Loucy (cell line): Measurements from ENCODE around the gene UBTD2.
"Not testable (repeated sequence)": the region's sequence is repeated elsewhere in the genome, so short reads cannot be mapped to it uniquely, and the experiment has no call there.

ENCODE experiments used
- H2AFZ ChIP-seq: fragments of 200-600 bp; sonication (generic); 2 replicates; pipeline ENCODE4 v1.6.0; 2016; ENCODE audit warnings: antibody characterized with exemption, mild to moderate bottlenecking, low read length, moderate library complexity
- H3F3A ChIP-seq: fragments of 200-600 bp; 2 replicates; pipeline ENCODE4 v1.6.0; 2016; ENCODE audit warnings: antibody characterized with exemption, low read depth, mild to moderate bottlenecking
- H3K27me3 ChIP-seq: fragments of 200-600 bp; sonication (generic); 2 replicates; pipeline ENCODE4 v1.6.1; 2014; ENCODE audit warnings: low read length, mild to moderate bottlenecking; ENCODE audit not compliant: insufficient read depth, poor library complexity, severe bottlenecking
- H3K36me3 ChIP-seq: fragments of 200-600 bp; sonication (generic); 2 replicates; pipeline ENCODE4 v1.6.1; 2016; ENCODE audit warnings: low read length; ENCODE audit not compliant: insufficient read depth
- H3K4me1 ChIP-seq: fragments of 200-600 bp; sonication (generic); 2 replicates; pipeline ENCODE4 v1.5.1; 2014; ENCODE audit warnings: low read length, mild to moderate bottlenecking; ENCODE audit not compliant: insufficient read depth, poor library complexity, severe bottlenecking
- H3K4me2 ChIP-seq: fragments of 200-600 bp; sonication (generic); 2 replicates; pipeline ENCODE4 v1.6.0; 2014; ENCODE audit warnings: antibody characterized with exemption, low read length, low read depth, mild to moderate bottlenecking; ENCODE audit not compliant: poor library complexity, severe bottlenecking
- H3K4me3 ChIP-seq: fragments of 200-600 bp; sonication (generic); 2 replicates; pipeline ENCODE4 v1.5.1; 2014; ENCODE audit warnings: low read length, mild to moderate bottlenecking, mixed read lengths; ENCODE audit not compliant: poor library complexity, severe bottlenecking
- H3K79me2 ChIP-seq: fragments of 200-600 bp; sonication (generic); 2 replicates; pipeline ENCODE4 v1.6.1; 2014; ENCODE audit warnings: low read length; ENCODE audit not compliant: insufficient read depth
- H3K9ac ChIP-seq: fragments of 200-600 bp; sonication (generic); 2 replicates; pipeline ENCODE4 v1.6.0; 2014; ENCODE audit warnings: mild to moderate bottlenecking, low read depth, low read length, moderate library complexity; ENCODE audit not compliant: poor library complexity, severe bottlenecking
- H3K9me2 ChIP-seq: fragments of 200-600 bp; sonication (generic); replicated peaks from 2 replicates; pipeline ENCODE4 v1.6.1; 2016; ENCODE audit warnings: low read depth, low read length, mixed read lengths
- H3K9me3 ChIP-seq: fragments of 200-600 bp; sonication (generic); 2 replicates; pipeline ENCODE4 v1.6.1; 2014; ENCODE audit warnings: mild to moderate bottlenecking, antibody characterized with exemption, low read length, low read depth; ENCODE audit not compliant: insufficient read depth
- H4K20me1 ChIP-seq: fragments of 200-600 bp; sonication (generic); 2 replicates; pipeline ENCODE4 v1.6.0; 2014; ENCODE audit warnings: antibody characterized with exemption, low read length, mild to moderate bottlenecking; ENCODE audit not compliant: insufficient read depth, poor library complexity, severe bottlenecking
- EZH2phosphoT487 ChIP-seq: fragments of 200-600 bp; IDR thresholded peaks from 2 replicates; pipeline ENCODE4 v1.6.1; 2018; ENCODE audit warnings: antibody characterized with exemption, mild to moderate bottlenecking, moderate library complexity, borderline replicate concordance
- TF ChIP-seq, protein P1 (sequence below): fragments of 200-600 bp; sonication (generic); conservative IDR thresholded peaks from 2 replicates; pipeline ENCODE4 v1.5.1; 2014; ENCODE audit warnings: mild to moderate bottlenecking, antibody characterized with exemption, low read length

UBTD2 gene

GRCh38 chr5:172207511-172207910 lies 76.1 kb downstream of the UBTD2 start:
- Histone ChIP-seq H2AFZ (no peak overlapping the region), H3K4me2 (peak overlapping the region; percentile 27), H3K9ac (no peak overlapping the region), H3K9me2 (no peaks in the 10 kb centered on the region), H3K36me3 (peaks cover 18% of the 10 kb centered on the region; the same call in 1 of the 2 replicates), H4K20me1 (no peaks in the 10 kb centered on the region), H3K9me3 (no peaks in the 10 kb centered on the region), H3K4me1 (peaks cover 10% of the 10 kb centered on the region), H3K4me3 (no peak overlapping the region), H3K79me2 (no peaks in the 10 kb centered on the region), H3F3A (no peaks in the 10 kb centered on the region), H3K27me3 (no peaks in the 10 kb centered on the region)
- no peak for TF ChIP-seq EZH2phosphoT487
- TF ChIP-seq, protein P1, sequence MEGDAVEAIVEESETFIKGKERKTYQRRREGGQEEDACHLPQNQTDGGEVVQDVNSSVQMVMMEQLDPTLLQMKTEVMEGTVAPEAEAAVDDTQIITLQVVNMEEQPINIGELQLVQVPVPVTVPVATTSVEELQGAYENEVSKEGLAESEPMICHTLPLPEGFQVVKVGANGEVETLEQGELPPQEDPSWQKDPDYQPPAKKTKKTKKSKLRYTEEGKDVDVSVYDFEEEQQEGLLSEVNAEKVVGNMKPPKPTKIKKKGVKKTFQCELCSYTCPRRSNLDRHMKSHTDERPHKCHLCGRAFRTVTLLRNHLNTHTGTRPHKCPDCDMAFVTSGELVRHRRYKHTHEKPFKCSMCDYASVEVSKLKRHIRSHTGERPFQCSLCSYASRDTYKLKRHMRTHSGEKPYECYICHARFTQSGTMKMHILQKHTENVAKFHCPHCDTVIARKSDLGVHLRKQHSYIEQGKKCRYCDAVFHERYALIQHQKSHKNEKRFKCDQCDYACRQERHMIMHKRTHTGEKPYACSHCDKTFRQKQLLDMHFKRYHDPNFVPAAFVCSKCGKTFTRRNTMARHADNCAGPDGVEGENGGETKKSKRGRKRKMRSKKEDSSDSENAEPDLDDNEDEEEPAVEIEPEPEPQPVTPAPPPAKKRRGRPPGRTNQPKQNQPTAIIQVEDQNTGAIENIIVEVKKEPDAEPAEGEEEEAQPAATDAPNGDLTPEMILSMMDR, result no peak

GRCh38 chr5:172205984-172206383 lies 77.6 kb downstream of the UBTD2 start:
- not testable (repeated sequence) for H3K9ac ChIP-seq, H3K27me3 ChIP-seq, H3K79me2 ChIP-seq, H3K9me3 ChIP-seq, H3K4me3 ChIP-seq, H3K36me3 ChIP-seq, H3K4me2 ChIP-seq, H4K20me1 ChIP-seq, H3K9me2 ChIP-seq, H2AFZ ChIP-seq, H3F3A ChIP-seq
- H3K4me1 ChIP-seq, result peaks cover 10% of the 10 kb centered on the region

DNA sequence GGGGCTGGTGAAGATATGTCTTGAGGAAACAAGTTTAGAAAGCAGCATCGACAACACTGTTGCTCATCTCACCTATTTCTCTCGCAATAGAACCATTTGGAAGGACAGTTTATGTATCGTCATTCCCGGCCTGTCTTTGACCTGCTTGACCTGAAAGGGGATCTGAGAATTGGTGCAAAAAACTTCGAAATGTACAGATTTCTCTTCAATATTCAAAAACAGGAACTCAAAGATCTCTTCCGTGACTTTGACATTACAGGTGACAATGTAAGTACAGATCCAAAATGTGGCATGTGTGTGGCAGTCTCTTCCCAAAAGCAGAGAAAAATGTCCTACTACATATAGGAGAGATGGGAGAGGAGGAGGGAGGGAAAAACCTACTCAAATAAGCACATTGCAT lies 83.1 kb downstream of the UBTD2 start:
- H3K79me2 ChIP-seq, result no peaks in the 10 kb centered on the region
- no peaks in the 10 kb centered on the region for H3K9me2 ChIP-seq
- no peak overlapping the region for H2AFZ ChIP-seq
- H3K9me3 ChIP-seq, result no peaks in the 10 kb centered on the region
- TF ChIP-seq, protein P1, result no peak
- TF ChIP-seq EZH2phosphoT487, result no peak
- no peak overlapping the region for H3K4me3 ChIP-seq
- H3F3A ChIP-seq, result no peaks in the 10 kb centered on the region
- H3K36me3 ChIP-seq, result no peaks in the 10 kb centered on the region
- H3K9ac ChIP-seq, result no peak overlapping the region
- H4K20me1 ChIP-seq, result no peaks in the 10 kb centered on the region
- H3K27me3 ChIP-seq, result no peaks in the 10 kb centered on the region
- H3K4me1 ChIP-seq, result no peaks in the 10 kb centered on the region
- no peak overlapping the region for H3K4me2 ChIP-seq

- no peaks in the 10 kb centered on the region for H3K27me3 ChIP-seq
- H3K4me3 ChIP-seq, result no peak overlapping the region
- no peaks in the 10 kb centered on the region for H4K20me1 ChIP-seq
- H3K4me2 ChIP-seq, result no peak overlapping the region
- H3K9me3 ChIP-seq, result no peaks in the 10 kb centered on the region
- H3K9me2 ChIP-seq, result no peaks in the 10 kb centered on the region
- H3K79me2 ChIP-seq, result no peaks in the 10 kb centered on the region
- no peak overlapping the region for H2AFZ ChIP-seq
- H3K9ac ChIP-seq, result no peak overlapping the region
- H3K36me3 ChIP-seq, result no peaks in the 10 kb centered on the region
- TF ChIP-seq, protein P1, result no peak
- no peak for TF ChIP-seq EZH2phosphoT487
- no peaks in the 10 kb centered on the region for H3F3A ChIP-seq
- no peaks in the 10 kb centered on the region for H3K4me1 ChIP-seq
Measured at GRCh38 chr5:172199446-172199845, 84.1 kb downstream of the UBTD2 start.

- not testable (repeated sequence) for H3K4me2 ChIP-seq, H3K9me3 ChIP-seq, H3K4me3 ChIP-seq, H3K9ac ChIP-seq, H2AFZ ChIP-seq, H3F3A ChIP-seq, H4K20me1 ChIP-seq, H3K4me1 ChIP-seq, H3K36me3 ChIP-seq, H3K27me3 ChIP-seq, H3K9me2 ChIP-seq, H3K79me2 ChIP-seq
Measured at GRCh38 chr5:172197775-172198174, 85.8 kb downstream of the UBTD2 start.
